HG03521 (cell line): Measurements from ENCODE around the gene LRCH3.

Experiments used
- ATAC-seq: cut with Tn5 transposase; IDR thresholded peaks from one replicate; pipeline ENCODE4 v1.9.1; 2021; ENCODE audit warnings: mild to moderate bottlenecking, moderate library complexity; ENCODE audit not compliant: unreplicated experiment

LRCH3 gene

GRCh38 chr3:197791113-197791891, at the start of gene LRCH3:
Gene LRCH3, plus strand, starts transcription at chr3:197791254. Its CDS starts 25 bp downstream, at chr3:197791279.
- peak; percentile 78 for ATAC-seq

- no peak for ATAC-seq
Measured at GRCh38 chr3:197742787-197743186, 48.3 kb upstream of the LRCH3 start.

GRCh38 chr3:197746209-197746608, 44.8 kb upstream of the LRCH3 start:
- no peak for ATAC-seq

- no peak for ATAC-seq
Measured at GRCh38 chr3:197746801-197747237, 44.2 kb upstream of the LRCH3 start.

GRCh38 chr3:197748597-197749314, 42.3 kb upstream of the LRCH3 start:
- no peak for ATAC-seq

- ATAC-seq = peak; percentile 21
Measured at GRCh38 chr3:197749315-197749600, 41.8 kb upstream of the LRCH3 start.

GRCh38 chr3:197749601-197750395, 41.3 kb upstream of the LRCH3 start, which contains the start of gene FYTTD1:
Gene FYTTD1, plus strand, starts transcription at chr3:197749883. Its CDS starts 89 bp downstream, at chr3:197749972.
- ATAC-seq = peak; percentile 79

GRCh38 chr3:197750396-197750831, 40.6 kb upstream of the LRCH3 start:
- ATAC-seq = peak; percentile 57

GRCh38 chr3:197750858-197751737, 40.0 kb upstream of the LRCH3 start:
- no peak for ATAC-seq

GRCh38 chr3:197752107-197752506, 38.9 kb upstream of the LRCH3 start:
- ATAC-seq = no peak

GRCh38 chr3:197753263-197753662, 37.8 kb upstream of the LRCH3 start:
- no peak for ATAC-seq

- no peak for ATAC-seq
Measured at GRCh38 chr3:197756704-197757103, 34.4 kb upstream of the LRCH3 start.

GRCh38 chr3:197758512-197758911, 32.5 kb upstream of the LRCH3 start:
- no peak for ATAC-seq

- ATAC-seq = no peak
Measured at GRCh38 chr3:197761784-197762183, 29.3 kb upstream of the LRCH3 start.

- ATAC-seq = no peak
Measured at GRCh38 chr3:197775317-197775716, 15.7 kb upstream of the LRCH3 start.

GRCh38 chr3:197782230-197782629, 8.8 kb upstream of the LRCH3 start:
- ATAC-seq = no peak

- ATAC-seq = no peak
Measured at GRCh38 chr3:197784019-197784585, 7.0 kb upstream of the LRCH3 start.

GRCh38 chr3:197787412-197787811, 3.6 kb upstream of the LRCH3 start:
- ATAC-seq = no peak

- ATAC-seq = no peak
Measured at GRCh38 chr3:197789309-197789708, 1.7 kb upstream of the LRCH3 start.

- ATAC-seq = no peak
Measured at GRCh38 chr3:197790033-197790432, 1.0 kb upstream of the LRCH3 start.
